SIG-M5 (cell line): ENCODE measurements around the gene AGAP1.
"Not testable (repeated sequence)": the region's sequence is repeated elsewhere in the genome, so short reads cannot be mapped to it uniquely, and the experiment has no call there.

ENCODE experiments used
- DNase-seq: peaks from one replicate; lab custom pipeline; 2025; lab: John Stamatoyannopoulos, UW

Gene AGAP1

GRCh38 chr2:235592430-235592829 lies 98.6 kb downstream of the AGAP1 start:
- no peak for DNase-seq

GRCh38 chr2:235592836-235593235 lies 99.0 kb downstream of the AGAP1 start:
- no peak for DNase-seq

- peak; percentile 62 for DNase-seq
These were observed 100.2 kb downstream of the AGAP1 start for GRCh38 chr2:235594041-235594440.

- no peak for DNase-seq
These were observed 101.1 kb downstream of the AGAP1 start for GRCh38 chr2:235594964-235595363.

GRCh38 chr2:235595422-235596010 lies 101.7 kb downstream of the AGAP1 start:
- DNase-seq, result no peak

- DNase-seq, result no peak
These were observed 102.4 kb downstream of the AGAP1 start for GRCh38 chr2:235596272-235596671.

GRCh38 chr2:235597081-235597615 lies 103.3 kb downstream of the AGAP1 start:
- no peak for DNase-seq

GRCh38 chr2:235598026-235598425 lies 104.2 kb downstream of the AGAP1 start:
- DNase-seq, result no peak

- DNase-seq, result no peak
These were observed 105.0 kb downstream of the AGAP1 start for GRCh38 chr2:235598532-235599531.

- no peak for DNase-seq
These were observed 105.9 kb downstream of the AGAP1 start for GRCh38 chr2:235599596-235600338.

GRCh38 chr2:235600406-235600805 lies 106.6 kb downstream of the AGAP1 start:
- DNase-seq, result no peak

GRCh38 chr2:235600926-235601325 lies 107.1 kb downstream of the AGAP1 start:
- no peak for DNase-seq

GRCh38 chr2:235601960-235602704 lies 108.3 kb downstream of the AGAP1 start:
- no peak for DNase-seq

GRCh38 chr2:235602971-235603370 lies 109.1 kb downstream of the AGAP1 start:
- DNase-seq, result not testable (repeated sequence)

- DNase-seq, result no peak
These were observed 109.8 kb downstream of the AGAP1 start for GRCh38 chr2:235603659-235604058.

GRCh38 chr2:235605312-235606003 lies 111.6 kb downstream of the AGAP1 start:
- no peak for DNase-seq

GRCh38 chr2:235606004-235606715 lies 112.3 kb downstream of the AGAP1 start:
- no peak for DNase-seq

- no peak for DNase-seq
These were observed 113.8 kb downstream of the AGAP1 start for GRCh38 chr2:235607546-235608199.

GRCh38 chr2:235608200-235608887 lies 114.5 kb downstream of the AGAP1 start:
- DNase-seq, result no peak
